DMS79 (cell line): ENCODE results near the gene FBXO40.

ENCODE experiments used
- DNase-seq: peaks from one replicate; lab custom pipeline; 2025; lab: John Stamatoyannopoulos, UW

The FBXO40 gene

DNA sequence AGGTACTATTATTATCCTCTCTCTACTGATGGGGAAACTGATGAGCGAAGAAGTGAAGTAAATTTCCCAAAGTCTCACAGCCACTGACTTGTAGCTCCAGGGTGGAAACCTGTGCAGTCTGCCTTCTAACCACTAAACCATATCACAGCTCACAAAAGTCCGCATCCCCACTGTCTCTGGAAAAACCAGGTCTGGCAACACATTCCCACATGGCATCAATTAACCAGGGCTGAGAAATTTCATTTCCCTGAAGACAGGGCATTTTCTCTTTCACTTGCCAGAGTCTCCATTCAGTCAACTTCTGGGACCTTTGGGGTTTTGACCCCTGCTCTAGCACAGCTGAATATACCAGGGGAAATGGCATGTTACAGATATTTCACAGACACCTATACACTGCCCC is 26.5 kb downstream of the FBXO40 start:
- no peak for DNase-seq

DNA sequence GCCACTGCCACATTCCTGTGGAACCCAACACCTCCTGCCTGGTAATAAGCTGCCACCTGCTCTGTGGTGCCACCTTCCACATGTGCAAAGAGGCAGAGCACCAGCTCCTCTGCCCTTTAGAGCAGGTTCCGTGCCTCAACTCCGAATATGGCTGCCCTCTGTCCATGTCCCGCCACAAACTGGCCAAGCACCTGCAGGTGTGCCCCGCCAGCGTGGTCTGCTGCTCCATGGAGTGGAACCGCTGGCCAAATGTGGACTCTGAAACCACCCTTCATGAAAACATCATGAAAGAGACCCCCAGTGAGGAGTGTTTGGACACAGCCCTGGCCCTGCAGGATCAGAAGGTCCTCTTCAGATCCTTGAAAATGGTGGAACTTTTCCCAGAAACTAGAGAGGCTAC is 28.3 kb downstream of the FBXO40 start:
- no peak for DNase-seq

GRCh38 chr3:121624147-121624899 is 31.1 kb downstream of the FBXO40 start:
- DNase-seq: no peak

DNA sequence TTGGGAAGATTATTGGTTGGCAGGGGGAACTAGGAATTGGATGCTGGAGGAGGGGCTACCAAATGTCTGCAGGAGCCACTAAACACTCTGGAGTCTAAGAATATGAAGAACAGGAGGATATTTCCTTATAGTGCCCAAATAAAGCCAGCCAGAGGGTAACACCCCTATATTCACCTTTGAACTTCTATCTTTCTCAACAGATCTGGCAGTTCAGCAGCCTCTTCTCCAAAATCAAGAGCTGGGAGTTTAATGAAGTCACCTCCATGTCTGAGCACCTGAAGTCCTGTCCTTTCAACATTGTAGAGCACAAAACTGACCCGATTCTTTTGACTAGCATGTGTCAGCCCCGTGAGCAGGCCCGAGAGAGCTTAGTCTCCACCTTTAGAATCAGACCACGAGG is 33.3 kb downstream of the FBXO40 start:
- no peak for DNase-seq

DNA sequence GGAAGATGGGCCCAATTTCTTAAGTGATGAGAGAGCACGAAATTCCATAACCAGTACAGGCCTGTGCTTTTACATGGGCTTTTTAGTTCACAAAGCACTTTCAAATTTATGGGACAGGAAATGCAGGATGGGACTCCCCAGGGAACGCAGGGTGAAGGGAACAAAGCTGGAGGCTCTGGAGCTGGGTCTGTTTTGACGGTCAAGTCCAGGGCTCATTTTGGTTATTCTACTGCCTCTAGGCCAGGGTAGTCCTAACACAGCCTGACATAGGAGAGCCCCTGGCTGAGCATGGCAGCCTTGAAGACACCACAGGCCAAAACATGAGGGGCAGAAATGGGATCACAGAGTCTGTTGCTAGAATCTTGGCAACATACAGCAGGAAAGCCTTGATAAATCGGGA is 34.0 kb downstream of the FBXO40 start:
- DNase-seq: no peak

DNA sequence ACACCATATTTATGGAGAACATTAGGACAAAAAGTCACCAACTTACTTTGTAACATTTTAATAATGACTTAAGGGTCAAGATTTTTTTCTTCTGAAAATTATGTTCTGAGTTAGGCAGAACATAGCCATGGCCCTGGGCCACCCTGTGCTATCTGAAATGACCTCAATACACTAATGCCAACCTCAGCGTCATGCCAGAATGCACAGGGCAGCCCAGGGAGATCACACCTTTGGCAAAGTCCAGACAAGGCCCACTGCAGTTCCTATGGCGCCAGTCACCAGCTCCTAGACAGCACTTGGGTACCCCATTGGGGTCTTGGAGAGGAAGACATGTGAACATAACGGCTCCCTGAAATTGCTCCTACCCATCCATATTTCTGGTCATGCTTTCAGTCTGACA is 34.4 kb downstream of the FBXO40 start:
- DNase-seq: no peak

DNA sequence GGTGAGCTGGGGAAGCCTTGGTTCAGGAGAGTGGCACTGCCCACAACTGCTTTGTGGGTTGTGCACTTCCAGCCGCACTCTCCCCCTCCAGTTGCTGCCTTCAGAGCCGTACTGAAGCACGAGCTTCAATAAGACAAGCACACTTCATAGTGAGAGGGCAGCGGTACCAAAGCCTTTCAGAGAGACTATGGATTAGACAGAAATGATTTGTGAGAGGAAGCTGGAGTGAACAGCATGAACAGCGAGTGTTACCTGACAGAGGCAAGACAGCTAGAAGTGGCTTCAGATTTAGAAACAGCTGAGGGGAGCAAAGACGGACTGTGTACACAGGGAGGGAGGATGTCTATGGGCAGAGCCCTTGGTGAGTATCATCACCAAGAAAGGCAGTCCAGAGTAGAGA is 36.4 kb downstream of the FBXO40 start:
- DNase-seq: no peak

- no peak for DNase-seq
These were observed 37.2 kb downstream of the FBXO40 start for GRCh38 chr3:121630355-121630754.

GRCh38 chr3:121637922-121638321 is 44.7 kb downstream of the FBXO40 start:
- DNase-seq: no peak

GRCh38 chr3:121641127-121641526 is 47.9 kb downstream of the FBXO40 start:
- no peak for DNase-seq

GRCh38 chr3:121642601-121643314 is 49.6 kb downstream of the FBXO40 start:
- DNase-seq: no peak

DNA sequence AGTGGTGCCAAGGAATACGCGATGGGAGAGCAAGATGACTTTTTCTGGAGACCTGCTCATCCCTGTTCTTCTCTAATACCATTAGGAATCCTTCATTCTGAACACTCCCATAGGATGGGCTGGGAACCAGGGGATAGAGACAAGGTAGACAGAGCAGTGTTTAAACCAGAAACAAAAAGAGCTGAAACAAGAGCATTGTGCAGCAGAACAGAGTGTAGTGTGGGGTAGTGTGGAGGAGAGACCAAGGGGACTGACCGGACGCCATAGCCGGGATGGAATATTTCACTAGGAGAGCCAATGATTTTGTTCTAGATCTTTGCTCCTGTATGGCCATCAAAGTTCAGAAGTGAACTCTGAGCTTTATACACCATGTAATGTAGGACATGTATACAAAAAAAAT is 51.9 kb downstream of the FBXO40 start:
- no peak for DNase-seq

- DNase-seq: no peak
These were observed 55.2 kb downstream of the FBXO40 start for GRCh38 chr3:121648219-121648958.

DNA sequence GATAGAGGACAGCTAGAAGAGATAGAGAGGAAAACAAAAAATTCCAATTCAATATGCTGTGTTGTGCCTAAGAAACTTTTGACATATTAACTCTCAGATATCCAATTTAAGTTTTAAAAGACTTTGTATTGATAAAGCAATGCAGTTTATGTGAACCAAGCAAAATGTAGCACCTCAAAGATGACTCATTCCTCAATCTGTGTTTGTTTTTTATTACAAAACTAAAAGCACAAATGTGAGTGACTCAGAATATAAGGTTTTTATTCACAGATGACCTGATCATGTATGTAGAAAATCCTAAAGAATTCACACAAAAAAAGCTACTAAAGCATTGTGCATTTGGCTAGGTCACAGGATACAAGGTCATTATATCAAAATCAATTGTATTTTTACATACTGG is 56.5 kb downstream of the FBXO40 start:
- no peak for DNase-seq

GRCh38 chr3:121651684-121652083 is 58.5 kb downstream of the FBXO40 start:
- DNase-seq: no peak

GRCh38 chr3:121654493-121655385 is 61.6 kb downstream of the FBXO40 start:
- no peak for DNase-seq

- no peak for DNase-seq
These were observed 65.7 kb downstream of the FBXO40 start for GRCh38 chr3:121658716-121659435.

- DNase-seq: no peak
These were observed 66.4 kb downstream of the FBXO40 start for GRCh38 chr3:121659586-121659985.

DNA sequence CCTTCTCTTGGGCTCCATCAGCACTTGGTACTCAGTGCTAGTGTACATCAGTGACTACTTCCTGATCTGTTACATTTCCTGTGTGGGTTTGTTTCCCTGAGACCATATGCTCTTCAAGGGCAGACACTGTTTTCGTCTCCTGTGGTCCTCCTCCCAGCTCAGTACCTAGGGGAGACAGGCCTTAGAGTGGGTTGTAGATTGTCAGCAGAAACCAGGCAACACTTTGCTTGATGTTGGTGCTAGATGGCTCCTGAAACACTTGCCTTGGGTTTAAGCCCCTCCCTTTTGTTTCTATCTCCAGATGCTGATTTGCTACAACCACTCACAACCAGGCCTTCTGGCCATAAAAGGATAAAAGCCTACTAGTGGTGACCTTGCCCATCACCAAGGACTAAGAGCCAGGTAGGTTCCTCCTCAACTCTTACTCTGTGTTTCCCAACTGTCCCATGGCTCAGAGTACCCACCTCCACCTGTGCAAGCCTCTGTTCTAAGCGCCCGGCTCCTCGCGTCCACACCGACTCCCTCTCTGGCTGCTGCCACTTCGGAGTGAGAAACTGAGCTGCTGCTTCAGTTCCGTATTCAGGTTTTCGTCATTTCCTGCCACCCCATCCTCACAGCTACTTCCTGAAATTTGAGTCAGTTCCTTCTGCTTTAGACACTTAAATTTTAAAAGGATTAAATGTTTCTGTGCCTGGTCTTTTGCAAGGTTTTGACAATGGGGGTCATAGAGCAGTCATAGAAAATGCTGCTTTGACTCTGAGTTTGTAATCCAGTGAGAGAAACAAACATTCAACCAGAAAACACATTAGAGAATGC is 67.4 kb downstream of the FBXO40 start, which contains the start of gene HCLS1:
Gene HCLS1 (minus strand): TSS at position 548 of the 816 bp plus-strand sequence. CDS start 2,556 bp downstream, outside the sequence.
- DNase-seq: no peak

GRCh38 chr3:121661376-121661775 is 68.2 kb downstream of the FBXO40 start:
- no peak for DNase-seq
